Activated CD4-positive, alpha-beta T cell treated with anti-CD3 and anti-CD28 coated beads, Interleukin-2, amount 50 U/mL, for 48 hours (primary cell): ENCODE results near the gene C17orf107.

Experiments used
- DNase-seq, 2 experiments: peaks; one replicate each; pipeline ENCODE4 v3.0.0-alpha.2; 2020

Gene C17orf107

GRCh38 chr17:4937553-4937952, 38.2 kb downstream of the C17orf107 start:
- DNase-seq = no peak

GRCh38 chr17:4938069-4938491, 38.7 kb downstream of the C17orf107 start:
- no peak for DNase-seq

- no peak for DNase-seq
Observed at GRCh38 chr17:4938688-4939545, 39.6 kb downstream of the C17orf107 start.

- DNase-seq = no peak
Observed at GRCh38 chr17:4939546-4939795, 40.1 kb downstream of the C17orf107 start.

- peak; percentile 93 to 96 for DNase-seq
Observed at GRCh38 chr17:4939796-4940554, 40.6 kb downstream of the C17orf107 start, which contains the start of the genes RNF167 and SLC25A11. TSS of gene RNF167 (plus strand) at chr17:4940268. CDS start at chr17:4940910, 642 bp downstream. TSS of gene SLC25A11 (minus strand) at chr17:4940046. CDS start at chr17:4939910, 136 bp downstream.

GRCh38 chr17:4940555-4941318, 41.4 kb downstream of the C17orf107 start:
- peak; percentile 55 to 61 for DNase-seq

- no peak for DNase-seq
Observed at GRCh38 chr17:4941319-4941610, 41.9 kb downstream of the C17orf107 start.

GRCh38 chr17:4942760-4943508, 43.6 kb downstream of the C17orf107 start:
- DNase-seq = no peak

GRCh38 chr17:4944163-4944553, 44.8 kb downstream of the C17orf107 start:
- peak; percentile 61 to 71 for DNase-seq

GRCh38 chr17:4944554-4945175, 45.3 kb downstream of the C17orf107 start:
- peak; percentile 51 to 59 for DNase-seq

GRCh38 chr17:4945176-4945943, 46.0 kb downstream of the C17orf107 start:
- peak; percentile 90 to 93 for DNase-seq

- peak in 1 of 2 experiments; percentile 24 for DNase-seq
Observed at GRCh38 chr17:4945944-4946280, 46.6 kb downstream of the C17orf107 start.

- peak in 1 of 2 experiments; percentile 24 for DNase-seq
Observed at GRCh38 chr17:4946312-4946976, 47.1 kb downstream of the C17orf107 start.

GRCh38 chr17:4947010-4947410, 47.7 kb downstream of the C17orf107 start:
- DNase-seq = no peak

GRCh38 chr17:4947411-4948165, 48.3 kb downstream of the C17orf107 start:
- DNase-seq = peak; percentile 74 to 79

- DNase-seq = peak; percentile 92 to 93
Observed at GRCh38 chr17:4948166-4948930, 49.0 kb downstream of the C17orf107 start, which contains the start of gene PFN1. TSS of gene PFN1 (minus strand) at chr17:4948530. CDS start at chr17:4948394, 136 bp downstream.

- peak; percentile 74 to 81 for DNase-seq
Observed at GRCh38 chr17:4948931-4949320, 49.6 kb downstream of the C17orf107 start.

GRCh38 chr17:4949321-4950074, 50.2 kb downstream of the C17orf107 start:
- DNase-seq = peak; percentile 81 to 83
